Lower lobe of right lung (tissue), 2 donors: ENCODE results near the gene MICALL1. TPM values are rescaled to one million over a fixed set of nuclear protein-coding genes. Genes with fewer than 3 reads are reported as not detected.

Experiments
- ATAC-seq, 2 donors: fragments of 200-7000 bp; cut with Tn5 transposase; one replicate each; pipeline ENCODE4 v1.9.1; 2020 to 2022; ENCODE audit warnings: mild to moderate bottlenecking in 2 of 2, moderate library complexity in 2 of 2
- DNase-seq: peaks from one replicate; pipeline ENCODE4 v3.0.0-alpha.2; 2020
- H3K27ac ChIP-seq: fragments of 200-600 bp; one replicate; pipeline ENCODE4 v1.8.0; 2022
- H3K27me3 ChIP-seq: fragments of 200-600 bp; one replicate; pipeline ENCODE4 v1.8.0; 2022; ENCODE audit warnings: low read depth
- H3K36me3 ChIP-seq: fragments of 200-600 bp; one replicate; pipeline ENCODE4 v1.8.0; 2022; ENCODE audit warnings: mild to moderate bottlenecking
- H3K4me1 ChIP-seq: fragments of 200-600 bp; one replicate; pipeline ENCODE4 v1.8.0; 2022
- H3K4me3 ChIP-seq: fragments of 200-600 bp; one replicate; pipeline ENCODE4 v1.8.0; 2022; ENCODE audit warnings: mild to moderate bottlenecking
- H3K9me3 ChIP-seq: fragments of 200-600 bp; one replicate; pipeline ENCODE4 v1.8.0; 2022
- intact Hi-C: fragments of 100-400 bp; cut with DNase I; formaldehyde crosslinking; loops from one replicate; pipeline ENCODE4 v1.11.0; 2022
- total RNA-seq: library from RNA; stranded (reverse); fragmentation: NEBNext Ultra II Directional; extraction: Animal tissue kit (Norgen Biotek cat#: 25700); gene quantifications from one replicate; pipeline ENCODE4 v1.2.1, GENCODE V29; 2021
- TF ChIP-seq, protein P1 (sequence below): fragments of 200-600 bp; IDR thresholded peaks from one replicate; pipeline ENCODE4 v1.8.0; 2022; ENCODE audit warnings: antibody characterized with exemption, mild to moderate bottlenecking
- donor health status: DM: no; HTN: yes; CAD: no; lungs with severe emphysema.

MICALL1 gene
- total RNA-seq, 1 donor from 2014 or later = 32.2 TPM

DNA sequence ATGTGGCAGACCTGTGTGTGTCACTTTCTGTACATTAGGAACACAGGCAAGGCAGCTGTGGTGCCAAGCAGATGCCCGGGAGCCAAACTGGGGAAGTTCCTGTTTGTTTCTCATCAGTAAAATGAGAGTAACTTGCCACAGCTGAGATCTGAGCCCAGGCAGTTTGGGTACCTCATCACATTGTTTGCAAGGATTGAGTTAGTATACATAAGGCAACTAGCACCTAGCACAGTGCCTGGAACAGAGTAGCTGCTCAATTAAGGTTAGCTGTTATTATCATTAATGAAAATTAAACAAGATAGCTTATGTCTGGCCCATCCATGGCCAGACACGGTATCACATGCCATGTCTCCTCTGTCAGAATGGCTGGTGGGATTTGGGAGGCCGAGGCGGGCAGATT, 70.5 kb downstream of the MICALL1 start:
- TF ChIP-seq, protein P1, sequence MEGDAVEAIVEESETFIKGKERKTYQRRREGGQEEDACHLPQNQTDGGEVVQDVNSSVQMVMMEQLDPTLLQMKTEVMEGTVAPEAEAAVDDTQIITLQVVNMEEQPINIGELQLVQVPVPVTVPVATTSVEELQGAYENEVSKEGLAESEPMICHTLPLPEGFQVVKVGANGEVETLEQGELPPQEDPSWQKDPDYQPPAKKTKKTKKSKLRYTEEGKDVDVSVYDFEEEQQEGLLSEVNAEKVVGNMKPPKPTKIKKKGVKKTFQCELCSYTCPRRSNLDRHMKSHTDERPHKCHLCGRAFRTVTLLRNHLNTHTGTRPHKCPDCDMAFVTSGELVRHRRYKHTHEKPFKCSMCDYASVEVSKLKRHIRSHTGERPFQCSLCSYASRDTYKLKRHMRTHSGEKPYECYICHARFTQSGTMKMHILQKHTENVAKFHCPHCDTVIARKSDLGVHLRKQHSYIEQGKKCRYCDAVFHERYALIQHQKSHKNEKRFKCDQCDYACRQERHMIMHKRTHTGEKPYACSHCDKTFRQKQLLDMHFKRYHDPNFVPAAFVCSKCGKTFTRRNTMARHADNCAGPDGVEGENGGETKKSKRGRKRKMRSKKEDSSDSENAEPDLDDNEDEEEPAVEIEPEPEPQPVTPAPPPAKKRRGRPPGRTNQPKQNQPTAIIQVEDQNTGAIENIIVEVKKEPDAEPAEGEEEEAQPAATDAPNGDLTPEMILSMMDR = no peak
- H3K4me3 ChIP-seq = no peak overlapping the region
- no peak overlapping the region for H3K27ac ChIP-seq
- DNase-seq = no peak
- H3K27me3 ChIP-seq = no peaks in the 10 kb centered on the region
- ATAC-seq = no peak
- no peaks in the 10 kb centered on the region for H3K4me1 ChIP-seq
- intact Hi-C loops = no loop called here
- no peaks in the 10 kb centered on the region for H3K9me3 ChIP-seq
- peaks cover 9% of the 10 kb centered on the region for H3K36me3 ChIP-seq

DNA sequence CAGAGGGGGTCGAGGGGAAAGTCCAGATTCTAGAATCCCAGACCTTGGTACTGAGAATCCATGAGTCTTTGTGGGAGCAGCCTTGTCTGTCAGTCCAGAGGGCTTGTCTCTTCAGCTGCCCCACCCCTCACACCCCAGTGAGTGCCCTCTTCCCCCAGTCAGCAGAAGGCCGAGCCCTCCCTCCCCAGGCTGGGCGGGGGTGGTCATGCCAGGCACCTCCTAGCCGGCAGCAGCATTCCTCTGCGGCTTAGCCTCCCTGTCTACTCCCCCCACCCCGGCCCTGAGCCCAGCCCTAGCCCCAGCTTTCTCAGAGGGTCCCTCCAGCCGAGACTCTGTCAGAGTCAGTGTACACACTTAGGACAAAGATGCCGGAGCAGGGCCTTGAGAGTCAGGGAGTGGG, 73.7 kb downstream of the MICALL1 start:
- intact Hi-C loops = no loop called here
- DNase-seq = no peak

DNA sequence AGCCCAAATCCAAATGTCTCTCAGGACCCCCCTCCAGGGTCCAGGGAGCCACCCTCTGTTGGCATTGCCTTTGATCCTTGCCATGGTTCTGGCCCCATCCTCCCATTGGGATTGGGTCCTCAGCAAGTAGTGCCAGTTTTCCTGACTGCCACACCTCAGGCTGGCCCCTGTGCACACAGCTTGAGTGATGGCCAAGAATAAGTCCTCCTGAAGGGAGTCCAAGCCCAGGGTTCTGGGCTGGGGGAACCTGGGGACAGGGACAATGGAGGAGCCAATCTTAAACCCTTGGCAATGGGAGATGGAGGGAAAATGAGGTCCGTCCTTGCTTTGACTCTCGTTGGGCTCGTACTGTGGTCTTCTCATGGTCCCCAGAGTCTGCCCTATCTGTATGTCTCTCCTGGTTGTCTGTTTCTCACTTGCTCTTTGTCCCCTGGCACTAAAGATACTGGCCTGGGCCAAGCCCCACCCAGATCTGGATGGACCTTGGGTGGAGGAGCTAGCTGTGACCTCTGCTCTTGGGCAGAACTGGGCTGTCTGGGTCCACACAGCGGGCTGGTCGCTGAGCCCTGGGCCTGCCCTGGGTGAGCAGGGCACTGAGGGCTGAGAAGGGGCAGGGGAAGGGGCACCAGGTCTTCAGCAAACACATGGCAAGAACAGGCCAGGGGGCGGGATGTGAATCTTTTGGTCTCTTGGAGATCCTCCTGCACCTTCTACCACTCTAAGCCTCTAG, 75.3 kb downstream of the MICALL1 start:
- ATAC-seq (no peak), DNase-seq (no peak)
- H3K4me3 ChIP-seq = no peak overlapping the region
- H3K27me3 ChIP-seq = no peaks in the 10 kb centered on the region
- no peaks in the 10 kb centered on the region for H3K4me1 ChIP-seq
- no peak overlapping the region for H3K27ac ChIP-seq
- H3K9me3 ChIP-seq = no peaks in the 10 kb centered on the region
- intact Hi-C loops = no loop called here
- TF ChIP-seq, protein P1 = no peak
- H3K36me3 ChIP-seq = no peaks in the 10 kb centered on the region

More for the DNA sequence above, 73.7 kb downstream of the MICALL1 start:
- Histone ChIP-seq H3K9me3 (no peaks in the 10 kb centered on the region), H3K36me3 (peaks cover 5% of the 10 kb centered on the region), H3K4me1 (no peaks in the 10 kb centered on the region), H3K27me3 (no peaks in the 10 kb centered on the region), H3K27ac (no peak overlapping the region), H3K4me3 (no peak overlapping the region)
- TF ChIP-seq, protein P1 = no peak
- ATAC-seq = no peak

- ATAC-seq (no peak), DNase-seq (no peak)
- TF ChIP-seq, protein P1 = no peak
- H3K27me3 ChIP-seq = no peaks in the 10 kb centered on the region
- no peaks in the 10 kb centered on the region for H3K36me3 ChIP-seq
- no peak overlapping the region for H3K4me3 ChIP-seq
- no peak overlapping the region for H3K27ac ChIP-seq
- intact Hi-C loops = no loop called here
- no peaks in the 10 kb centered on the region for H3K4me1 ChIP-seq
- no peaks in the 10 kb centered on the region for H3K9me3 ChIP-seq
Measured at GRCh38 chr22:37982151-37982785, 76.2 kb downstream of the MICALL1 start.

GRCh38 chr22:37982938-37983859, 77.1 kb downstream of the MICALL1 start:
- Histone ChIP-seq H3K4me3 (no peak overlapping the region), H3K36me3 (no peaks in the 10 kb centered on the region), H3K27me3 (no peaks in the 10 kb centered on the region), H3K27ac (no peak overlapping the region), H3K4me1 (no peaks in the 10 kb centered on the region), H3K9me3 (no peaks in the 10 kb centered on the region)
- TF ChIP-seq, protein P1 = peak; percentile 16
- intact Hi-C loops = no loop called here
- ATAC-seq = no peak
- no peak for DNase-seq
